H1 (cell line): ENCODE data around the gene LCORL. TPM values are rescaled to one million over a fixed set of nuclear protein-coding genes. Genes with fewer than 3 reads are reported as not detected.

Experiments used
- CTCF ChIA-PET: fragments of 300-600 bp; sonication (Branson Sonifier 250); formaldehyde crosslinking; loops from one replicate; lab custom pipeline; 2021; ENCODE audit not compliant: partially characterized antibody; lab: Charles Lee
- POLR2A ChIA-PET: fragments of 300-600 bp; sonication (Branson Sonifier 250); formaldehyde crosslinking; loops from one replicate; lab custom pipeline; 2021; ENCODE audit warnings: inconsistent platforms; ENCODE audit not compliant: partially characterized antibody; lab: Charles Lee
- DNase-seq, 2 experiments: peaks; one replicate each; pipeline versions ENCODE4 v3.0.0 to v3.0.0-alpha.2; 2010 to 2022; ENCODE audit warnings: low spot score in 2 of 2, low read depth in 1 of 2, mixed read lengths in 1 of 2
- FAIRE-seq: peaks from 2 replicates; lab custom pipeline; 2011; peaks lifted over from hg19 to GRCh38; lab: Jason Lieb, UNC
- H2AFZ ChIP-seq: 2 replicates; pipeline ENCODE4 v1.8.1; 2012; ENCODE audit warnings: low read length, inconsistent platforms
- H2AK5ac ChIP-seq: 2 replicates; pipeline ENCODE4 v1.6.1; 2013; ENCODE audit warnings: low read depth, low read length
- H2BK120ac ChIP-seq: replicated peaks from 2 replicates; pipeline ENCODE3; 2013; ENCODE audit warnings: low read depth, low read length, inconsistent platforms
- H2BK12ac ChIP-seq: 2 replicates; pipeline ENCODE4 v1.6.1; 2013; ENCODE audit warnings: low read depth, low read length
- H2BK15ac ChIP-seq: 2 replicates; pipeline ENCODE4 v1.6.1; 2013; ENCODE audit warnings: low read length
- H2BK20ac ChIP-seq: 2 replicates; pipeline ENCODE4 v1.6.1; 2013; ENCODE audit warnings: low read length
- H2BK5ac ChIP-seq: 2 replicates; pipeline ENCODE4 v1.6.1; 2013; ENCODE audit warnings: low read depth, low read length
- H3K14ac ChIP-seq: 2 replicates; pipeline ENCODE4 v1.6.1; 2013; ENCODE audit warnings: inconsistent platforms; ENCODE audit not compliant: insufficient read length
- H3K18ac ChIP-seq: 2 replicates; pipeline ENCODE4 v1.6.1; 2013; ENCODE audit warnings: low read length; ENCODE audit errors: extremely low read depth
- H3K23ac ChIP-seq: 2 replicates; pipeline ENCODE4 v1.6.1; 2013; ENCODE audit warnings: inconsistent platforms; ENCODE audit not compliant: insufficient read length
- H3K23me2 ChIP-seq: 2 replicates; pipeline ENCODE4 v1.6.1; 2013; ENCODE audit warnings: low read depth, low read length
- H3K27ac ChIP-seq: 2 replicates; pipeline ENCODE4 v1.6.1; 2011; ENCODE audit warnings: low read depth, low read length, inconsistent platforms
- H3K27me3 ChIP-seq, 4 experiments: replicated peaks in 1 of 4; 1 replicate in 1 of 4; 2 replicates in 3 of 4; pipeline versions ENCODE4 v1.6.1 to v1.8.1; 2011 to 2013; ENCODE audit warnings: low read length in 3 of 4, mild to moderate bottlenecking in 3 of 4, inconsistent platforms in 2 of 4, mixed read lengths in 2 of 4, moderate library complexity in 1 of 4; ENCODE audit not compliant: control insufficient read depth in 3 of 4, insufficient read depth in 3 of 4; ENCODE audit errors: extremely low read depth in 1 of 4
- H3K36me3 ChIP-seq, 4 experiments: 2 replicates each; pipeline versions ENCODE4 v1.6.1 to v1.8.1; 2011 to 2013; ENCODE audit warnings: mild to moderate bottlenecking in 4 of 4, low read length in 3 of 4, moderate library complexity in 2 of 4, control low read depth in 1 of 4, inconsistent platforms in 1 of 4; ENCODE audit not compliant: insufficient read depth in 4 of 4, control insufficient read depth in 2 of 4
- H3K4ac ChIP-seq: replicated peaks from 2 replicates; pipeline ENCODE3; 2013; ENCODE audit warnings: low read length, low read depth, mixed read lengths, inconsistent platforms; ENCODE audit not compliant: insufficient read length
- H3K4me1 ChIP-seq, 4 experiments: replicated peaks in 1 of 4; 1 replicate in 1 of 4; 2 replicates in 3 of 4; pipeline versions ENCODE4 v1.6.1 to v1.8.1; 2011 to 2013; ENCODE audit warnings: low read length in 3 of 4, inconsistent platforms in 2 of 4, mixed read lengths in 1 of 4; ENCODE audit not compliant: insufficient read depth in 4 of 4, control insufficient read depth in 3 of 4
- H3K4me2 ChIP-seq, 2 experiments: 2 replicates each; pipeline versions ENCODE4 v1.6.1 to v1.8.1; 2011 to 2013; ENCODE audit warnings: low read depth in 2 of 2, low read length in 2 of 2, control low read depth in 1 of 2, inconsistent platforms in 1 of 2, mild to moderate bottlenecking in 1 of 2; ENCODE audit not compliant: insufficient read depth in 1 of 2
- H3K4me3 ChIP-seq, 4 experiments: fragments of 200-600, 300-600 bp in 1 of 4; sonication (generic), shearing (Covaris generic), sonication (Bioruptor Twin) in 1 of 4; 2 replicates each; pipeline versions ENCODE4 v1.5.1 to v1.8.1; 2011 to 2016; ENCODE audit warnings: low read length in 4 of 4, low read depth in 3 of 4, control low read depth in 2 of 4, inconsistent platforms in 2 of 4, mild to moderate bottlenecking in 2 of 4, mixed read lengths in 1 of 4, moderate library complexity in 1 of 4; ENCODE audit not compliant: insufficient read depth in 2 of 4; ENCODE audit errors: extremely low read depth in 1 of 4
- H3K56ac ChIP-seq: replicated peaks from 2 replicates; pipeline ENCODE3; 2013; ENCODE audit warnings: low read depth, mild to moderate bottlenecking, mixed read lengths, low read length, inconsistent platforms; ENCODE audit not compliant: insufficient read length
- H3K79me1 ChIP-seq: 2 replicates; pipeline ENCODE4 v1.6.1; 2013; ENCODE audit warnings: low read depth, low read length, control low read depth
- H3K79me2 ChIP-seq, 2 experiments: 2 replicates each; pipeline versions ENCODE4 v1.6.1 to v1.8.1; 2012 to 2013; ENCODE audit warnings: low read length in 2 of 2, mild to moderate bottlenecking in 2 of 2, inconsistent platforms in 1 of 2; ENCODE audit not compliant: insufficient read depth in 2 of 2, control insufficient read depth in 1 of 2
- H3K9ac ChIP-seq, 4 experiments: replicated peaks in 1 of 4; 1 replicate in 1 of 4; 2 replicates in 3 of 4; pipeline versions ENCODE4 v1.6.1 to v1.8.1; 2011 to 2013; ENCODE audit warnings: low read depth in 3 of 4, low read length in 3 of 4, control low read depth in 2 of 4, mild to moderate bottlenecking in 2 of 4, moderate library complexity in 2 of 4, inconsistent platforms in 1 of 4; ENCODE audit errors: extremely low read depth in 1 of 4
- H3K9me3 ChIP-seq, 2 experiments: 2 replicates each; pipeline versions ENCODE4 v1.6.1 to v1.8.1; 2012 to 2013; ENCODE audit warnings: mild to moderate bottlenecking in 2 of 2, moderate library complexity in 2 of 2, control low read depth in 1 of 2, inconsistent platforms in 1 of 2, low read depth in 1 of 2, low read length in 1 of 2, mixed read lengths in 1 of 2; ENCODE audit not compliant: insufficient read depth in 2 of 2
- H4K20me1 ChIP-seq, 2 experiments: replicated peaks in 1 of 2; 2 replicates each; pipeline versions ENCODE3 to v1.8.1; 2011 to 2013; ENCODE audit warnings: inconsistent platforms in 2 of 2, low read length in 2 of 2, mild to moderate bottlenecking in 1 of 2; ENCODE audit not compliant: insufficient read depth in 2 of 2, control insufficient read depth in 1 of 2
- H4K5ac ChIP-seq: 2 replicates; pipeline ENCODE4 v1.6.1; 2013; ENCODE audit warnings: low read length, low read depth, mixed read lengths, inconsistent platforms; ENCODE audit not compliant: insufficient read length
- H4K8ac ChIP-seq: 2 replicates; pipeline ENCODE4 v1.8.0; 2013; ENCODE audit warnings: mild to moderate bottlenecking, moderate library complexity, low read length, inconsistent platforms; ENCODE audit not compliant: insufficient read depth; ENCODE audit errors: extremely low read depth
- H4K91ac ChIP-seq: replicated peaks from 2 replicates; pipeline ENCODE3; 2013; ENCODE audit warnings: low read length, mixed read lengths, inconsistent platforms; ENCODE audit not compliant: insufficient read length
- CEBPB ChIP-seq: IDR thresholded peaks from 2 replicates; pipeline ENCODE4 v1.6.1; 2012; ENCODE audit warnings: low read depth, low read length
- CHD1 ChIP-seq: IDR thresholded peaks from 2 replicates; pipeline ENCODE4 v1.6.1; 2012; ENCODE audit warnings: low read depth, low read length, improper control_type of control experiment
- JUN ChIP-seq: IDR thresholded peaks from 2 replicates; pipeline ENCODE4 v1.6.1; 2011; ENCODE audit warnings: low read depth, mild to moderate bottlenecking, improper control_type of control experiment, low read length
- NRF1 ChIP-seq: IDR thresholded peaks from 2 replicates; pipeline ENCODE4 v1.6.1; 2011; ENCODE audit warnings: mild to moderate bottlenecking, low read depth, low read length, improper control_type of control experiment
- RXRA ChIP-seq: IDR thresholded peaks from 2 replicates; pipeline ENCODE4 v1.6.1; 2011; ENCODE audit warnings: low read depth, mild to moderate bottlenecking, low read length, moderate library complexity; ENCODE audit not compliant: insufficient read depth
- SAP30 ChIP-seq: fragments of 300-600 bp; sonication (generic); IDR thresholded peaks from 2 replicates; pipeline ENCODE4 v1.7.1; 2012; ENCODE audit warnings: low read length, moderate library complexity, mild to moderate bottlenecking, inconsistent platforms; ENCODE audit not compliant: insufficient read depth, insufficient replicate concordance
- SIX5 ChIP-seq: IDR thresholded peaks from 2 replicates; pipeline ENCODE4 v1.6.1; 2011; ENCODE audit warnings: mild to moderate bottlenecking, low read depth, low read length
- YY1 ChIP-seq: IDR thresholded peaks from 2 replicates; pipeline ENCODE4 v1.6.1; 2011; ENCODE audit warnings: low read depth, mild to moderate bottlenecking, low read length
- ZNF274 ChIP-seq: IDR thresholded peaks from 2 replicates; pipeline ENCODE4 v1.7.0; 2012; ENCODE audit warnings: low read length, borderline replicate concordance; ENCODE audit errors: extremely low read depth
- WGBS, 2 experiments: shearing (Covaris generic) in 1 of 2; methylation state at CpG; one replicate each; pipeline versions ENCODE4 v1.1.6 to v1.1.7; 2013 to 2015; ENCODE audit warnings: low lambda C conversion rate in 2 of 2, mixed read lengths in 2 of 2, inconsistent platforms in 1 of 2, low coverage in 1 of 2, missing lambda C conversion rate in 1 of 2; ENCODE audit not compliant: insufficient replicate concordance in 2 of 2, insufficient coverage in 1 of 2, insufficient read length in 1 of 2; ENCODE audit errors: extremely low coverage in 1 of 2, missing lambda C conversion rate in 1 of 2; 5-methylcytosine and 5-hydroxymethylcytosine counted together
- polyA plus RNA-seq, 7 experiments: library from polyadenylated mRNA; depleted of rRNA in 3 of 7; stranded (reverse) in 5 of 7; unstranded in 2 of 7; fragments of >200 nt in 5 of 7; fragments of 200-250 nt in 2 of 7; gene quantifications; 1 replicate in 5 of 7; 2 replicates in 1 of 7; 4 replicates in 1 of 7; pipeline versions ENCODE4 v1.2.1 to v1.2.3, GENCODE V29; 2011 to 2013; ENCODE audit warnings: missing spikeins in 2 of 7, mixed read lengths in 2 of 7
- total RNA-seq: library from RNA; stranded (reverse); fragmentation: NEBNext Ultra II Directional; extraction: Animal tissue kit (Norgen Biotek cat#: 25700); gene quantifications from 2 replicates; pipeline ENCODE4 v1.2.1, GENCODE V29; 2021

Gene LCORL
- total and polyA plus RNA-seq, 2 of the 8 experiments (the other 6 are each of a cell fraction or from before 2014, with no cell fraction given): 2.2 to 19.2 TPM

DNA sequence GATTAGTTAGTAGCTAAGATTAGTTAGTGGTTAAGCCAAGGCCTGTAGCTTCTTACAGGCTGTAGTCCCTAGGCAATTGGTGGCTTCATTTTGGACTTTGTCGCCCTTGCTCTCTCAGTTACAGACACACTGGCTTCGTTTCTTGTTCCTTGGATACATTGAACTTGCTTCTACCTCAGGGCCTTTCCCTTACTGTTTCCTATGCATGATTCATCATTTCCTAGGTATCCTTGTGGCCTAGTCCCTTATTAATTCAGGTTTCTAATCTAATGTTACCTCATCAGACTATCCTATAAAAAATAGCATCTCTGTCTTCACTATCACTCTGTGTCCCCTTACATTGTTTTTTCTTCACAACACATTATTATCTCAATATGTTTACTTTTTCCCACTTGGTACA lies 45.5 kb upstream of the LCORL start:
- Histone ChIP-seq H3K4me2 (no peak overlapping the region), H3K27me3 (no peaks in the 10 kb centered on the region; a peak in 1 of 7 replicates), H2BK20ac (no peak overlapping the region), H2BK12ac (no peak overlapping the region), H4K5ac (no peak overlapping the region), H3K4ac (no peak overlapping the region), H3K23ac (no peak overlapping the region), H3K27ac (no peak overlapping the region), H3K36me3 (no peaks in the 10 kb centered on the region), H2AFZ (no peak overlapping the region), H3K79me1 (no peaks in the 10 kb centered on the region), H3K14ac (no peak overlapping the region), H2AK5ac (no peak overlapping the region), H3K56ac (no peak overlapping the region), H3K9me3 (peaks cover 54 to 66% of the 10 kb centered on the region in 2 experiments), H3K4me1 (no peaks in the 10 kb centered on the region), H3K79me2 (no peaks in the 10 kb centered on the region), H3K9ac (no peak overlapping the region), H3K4me3 (no peak overlapping the region), H2BK15ac (no peak overlapping the region), H4K8ac (no peak overlapping the region), H2BK120ac (no peak overlapping the region), H4K91ac (no peak overlapping the region), H3K18ac (no peak overlapping the region), H3K23me2 (no peaks in the 10 kb centered on the region; the same call in 1 of the 2 replicates), H2BK5ac (no peak overlapping the region), H4K20me1 (no peaks in the 10 kb centered on the region)
- no peak for TF ChIP-seq CHD1
- no peak for TF ChIP-seq JUN
- no peak for TF ChIP-seq RXRA
- no peak for TF ChIP-seq SIX5
- no peak for TF ChIP-seq SAP30
- TF ChIP-seq CEBPB: no peak
- TF ChIP-seq ZNF274: no peak
- TF ChIP-seq YY1: no peak
- TF ChIP-seq NRF1: no peak
- WGBS, 2 experiments: 84% methylated on average over 2 of the region's 2 CpGs; no CpG with 5 or more reads in 1 of the 2 experiments
- ChIA-PET CTCF (no interaction called here), POLR2A (no interaction called here)
- FAIRE-seq (no peak), DNase-seq (no peak)
